ENCODE measurements around the gene FKBP9.
"Not testable (repeated sequence)": the region's sequence is repeated elsewhere in the genome, so short reads cannot be mapped to it uniquely, and the experiment has no call there.

Gene FKBP9

DNA sequence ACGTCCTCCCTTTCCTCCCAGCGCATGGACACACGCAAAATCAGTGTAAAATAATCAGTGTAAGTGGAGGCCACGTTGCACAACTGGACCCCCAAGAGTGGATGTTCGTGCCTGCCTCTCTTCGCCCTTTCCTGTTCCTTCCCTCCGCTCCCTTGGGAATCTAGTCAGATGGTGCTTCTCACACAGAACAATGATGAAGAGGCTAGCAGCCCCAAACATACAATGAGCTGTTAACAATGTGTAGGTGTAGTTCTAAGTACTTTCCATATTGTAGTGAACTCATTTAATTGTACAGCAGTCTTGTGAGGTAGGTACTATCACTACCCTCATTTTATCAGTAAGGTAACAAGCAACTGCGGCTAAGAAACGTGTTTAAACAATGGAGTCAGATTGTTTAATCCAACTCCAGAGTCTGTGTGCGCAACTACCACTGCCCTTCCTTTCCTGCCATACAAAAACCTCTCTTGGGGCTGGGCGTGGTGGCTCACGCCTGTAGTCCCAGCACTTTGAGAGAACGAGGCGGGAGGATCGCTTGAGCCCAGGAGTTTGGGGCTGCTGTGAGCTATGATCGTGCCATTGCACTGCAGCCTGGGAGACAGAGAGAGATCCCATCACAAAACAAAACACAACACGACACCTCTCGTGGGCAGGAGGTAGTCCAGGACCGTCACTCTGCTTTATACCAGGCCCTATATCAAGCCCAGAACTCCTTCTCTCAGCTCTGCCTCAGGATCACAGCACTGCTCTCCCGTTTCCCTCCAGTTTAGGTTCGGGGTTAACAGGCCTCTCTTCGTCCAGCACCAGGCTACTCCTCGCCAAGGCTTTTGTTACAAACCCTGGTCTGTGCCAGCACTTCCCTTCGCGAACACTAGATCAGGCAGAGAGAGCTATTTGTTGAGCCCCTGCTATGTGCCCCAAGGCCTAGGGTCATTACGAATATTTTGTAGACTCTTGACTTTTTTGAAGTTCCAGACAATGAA, 1.1 kb downstream of the FKBP9 start:
- peak; percentile 36 for DNase-seq

DNA sequence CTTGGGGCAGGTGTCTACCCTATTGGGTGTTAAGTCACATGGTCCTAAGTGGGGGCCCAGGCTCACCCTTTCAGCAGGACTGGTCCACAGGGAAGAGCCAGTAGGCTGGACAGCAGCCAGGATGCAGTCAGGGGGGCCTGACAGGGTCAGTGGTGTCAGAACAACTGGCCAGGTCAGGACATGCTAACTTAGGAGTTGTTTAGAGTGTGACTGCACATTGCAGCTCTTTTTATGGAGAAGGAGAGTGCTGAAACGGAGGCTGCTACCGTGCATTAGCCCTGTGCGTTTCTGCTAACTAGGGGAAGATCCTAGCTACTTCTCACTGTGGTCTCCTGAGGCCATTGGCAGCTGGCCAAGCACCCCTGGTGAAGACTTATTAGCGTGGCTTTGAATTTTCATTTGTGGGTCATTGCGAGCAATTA, 6.7 kb downstream of the FKBP9 start:
- peak; percentile 35 for DNase-seq

DNA sequence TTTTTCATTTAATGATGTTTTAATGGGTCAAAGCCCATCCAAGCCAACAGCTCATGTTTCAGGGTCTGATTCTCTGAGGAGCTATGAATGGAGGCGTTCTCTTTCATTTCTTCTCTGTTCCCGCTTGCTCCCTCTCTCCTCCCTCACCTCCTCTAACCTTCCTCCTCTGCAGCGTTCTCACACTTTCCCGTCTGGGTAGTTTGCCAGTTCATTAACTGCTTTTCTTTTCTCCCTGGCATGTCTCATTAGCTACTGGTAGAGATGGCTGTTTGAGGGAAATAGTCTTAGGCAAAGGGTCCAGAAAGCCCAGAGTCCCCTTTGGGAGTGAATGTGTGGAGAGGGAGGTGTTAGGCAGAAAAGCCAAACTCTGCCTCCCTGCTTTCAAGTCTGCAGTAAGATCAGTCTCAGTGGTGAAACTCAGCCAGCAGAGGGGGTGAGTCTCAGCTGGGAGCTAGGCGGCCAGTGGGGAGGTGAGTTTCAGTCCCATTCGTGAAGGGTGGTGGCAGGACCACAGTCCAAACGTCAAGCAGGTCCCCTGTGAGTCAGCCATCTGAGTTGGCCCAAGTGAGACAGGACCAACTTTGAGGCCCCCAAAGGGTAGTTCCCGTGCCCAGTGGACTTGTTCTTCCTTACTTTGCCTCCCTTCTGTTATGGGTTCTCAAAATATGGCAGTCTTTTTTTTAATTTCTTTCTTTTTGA, 7.4 kb downstream of the FKBP9 start:
- DNase-seq: peak; percentile 54

DNA sequence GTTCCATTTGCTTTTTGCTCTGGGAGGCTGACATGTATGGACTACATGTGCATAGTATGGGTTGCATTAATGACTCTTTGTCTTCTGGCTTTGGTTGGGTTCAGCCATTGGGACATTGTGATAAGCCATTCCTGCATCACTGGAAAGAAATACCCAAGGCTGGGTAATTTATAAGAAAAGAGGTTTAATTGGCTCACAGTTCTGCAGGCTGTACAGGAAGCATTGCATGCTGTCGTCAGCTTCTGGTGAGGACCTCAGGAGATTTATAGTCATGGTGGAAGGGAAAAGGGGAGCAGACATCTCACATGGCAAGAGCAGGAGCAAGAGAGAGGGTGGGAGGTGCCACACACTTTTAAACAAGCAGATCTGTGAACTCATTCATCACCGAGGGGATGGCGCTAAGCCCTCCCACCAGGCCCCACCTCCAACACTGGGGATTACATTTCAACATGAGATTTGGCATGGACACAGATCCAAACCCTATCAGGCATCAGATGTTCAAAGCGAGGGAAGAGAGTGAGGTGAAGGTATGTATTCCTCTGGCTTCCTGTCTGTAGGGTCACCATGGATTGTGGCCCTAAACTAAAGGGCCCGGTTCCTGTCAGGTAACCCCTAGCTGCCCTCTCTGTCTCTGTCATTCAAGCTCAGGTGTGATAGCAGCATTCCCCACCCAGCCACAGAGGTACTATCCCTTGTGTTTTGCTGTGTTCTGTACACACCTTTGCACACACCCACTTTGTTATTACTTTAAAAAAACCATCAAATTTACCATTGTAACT, 9.4 kb downstream of the FKBP9 start:
- DNase-seq: not testable (repeated sequence)

DNA sequence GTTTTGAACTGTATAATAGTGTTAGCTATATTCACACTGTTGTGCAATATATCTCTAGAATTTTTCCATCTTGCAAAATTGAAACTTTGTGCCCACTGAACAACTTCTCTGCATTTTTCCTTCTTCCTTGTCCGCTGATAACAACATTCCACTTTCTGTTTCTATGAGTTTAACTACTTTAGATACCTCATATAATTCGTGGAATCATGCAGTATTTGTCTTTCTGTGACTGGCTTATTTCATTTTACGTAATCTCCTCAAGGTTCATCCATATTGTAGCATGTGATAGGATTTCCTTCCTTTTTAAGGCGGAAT, 10.0 kb downstream of the FKBP9 start:
- DNase-seq: not testable (repeated sequence)

DNA sequence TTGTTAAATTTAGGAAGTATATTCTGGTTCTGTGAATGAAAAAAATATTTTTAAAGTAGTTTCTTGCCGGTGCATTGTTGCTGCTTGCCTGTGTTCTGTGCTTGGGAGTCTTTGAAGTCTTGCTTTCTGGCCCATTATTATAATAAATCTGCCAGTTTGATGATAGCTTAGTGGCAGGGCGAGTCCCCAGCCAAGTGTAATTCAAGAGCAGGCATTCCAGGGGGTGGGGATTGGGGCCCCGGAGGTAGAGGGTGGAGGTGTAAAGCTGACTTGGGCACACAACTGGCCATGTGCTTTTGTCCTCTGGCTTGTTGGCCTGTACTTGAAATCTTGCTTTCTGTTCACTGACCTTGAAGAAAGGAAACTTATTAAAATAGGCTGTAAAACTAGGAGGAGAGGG, 14.7 kb downstream of the FKBP9 start:
- not testable (repeated sequence) for DNase-seq

DNA sequence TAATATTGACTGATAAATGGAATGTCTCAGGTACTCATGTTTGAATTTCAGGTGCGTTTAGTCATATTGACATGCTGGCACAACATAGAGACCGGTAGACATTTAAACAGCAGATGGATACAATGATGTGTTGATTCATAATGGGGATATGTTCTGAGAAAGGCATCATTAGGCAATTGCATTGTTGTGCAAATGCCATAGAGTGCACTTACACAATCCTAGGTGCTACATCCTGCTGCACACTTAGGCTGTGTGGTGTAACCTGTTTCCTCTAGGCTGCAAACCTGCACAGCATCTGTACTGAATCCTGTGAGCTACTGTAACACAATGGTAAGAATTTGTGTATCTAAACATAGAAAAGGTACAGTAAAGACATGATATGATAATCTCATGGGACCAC, 19.9 kb downstream of the FKBP9 start:
- DNase-seq: not testable (repeated sequence)

DNA sequence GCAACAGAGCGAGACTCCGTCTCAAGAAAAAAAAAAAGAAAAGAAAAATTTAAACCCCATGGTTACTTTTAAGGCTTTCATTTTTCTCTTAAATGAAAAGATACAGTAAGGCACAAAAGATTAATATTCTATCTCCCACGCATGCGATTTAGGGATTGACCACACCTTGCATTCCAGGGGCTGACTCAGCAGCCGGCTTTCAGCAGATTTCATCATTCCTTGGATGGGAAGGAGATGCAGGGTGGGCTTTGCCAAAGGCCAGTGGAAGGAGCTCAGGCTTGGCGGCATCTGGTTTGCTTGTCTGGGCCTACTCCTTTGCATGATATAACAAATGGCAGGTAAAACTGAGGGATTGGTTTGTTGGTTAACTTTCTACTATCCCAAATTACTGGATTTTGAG, 22.0 kb downstream of the FKBP9 start:
- DNase-seq: not testable (repeated sequence)

DNA sequence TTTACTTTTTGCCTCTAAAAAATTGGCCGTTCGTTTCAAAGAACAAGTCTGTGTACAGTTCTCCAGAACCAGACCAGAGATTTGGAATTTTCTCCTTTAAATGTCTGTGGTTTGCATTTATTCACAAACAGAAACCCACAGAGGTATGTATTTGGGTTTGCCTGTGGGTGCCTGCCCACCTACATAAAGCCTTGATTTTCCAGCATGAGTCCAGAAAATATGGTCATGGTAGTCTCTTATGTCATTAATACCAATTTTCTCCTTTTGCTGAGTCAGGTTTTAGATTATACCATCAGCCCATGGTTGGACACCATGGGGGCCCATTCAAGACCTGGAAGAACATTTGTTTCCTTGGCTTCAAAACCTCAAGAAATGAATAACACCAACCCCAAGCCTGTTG, 22.7 kb downstream of the FKBP9 start:
- not testable (repeated sequence) for DNase-seq

DNA sequence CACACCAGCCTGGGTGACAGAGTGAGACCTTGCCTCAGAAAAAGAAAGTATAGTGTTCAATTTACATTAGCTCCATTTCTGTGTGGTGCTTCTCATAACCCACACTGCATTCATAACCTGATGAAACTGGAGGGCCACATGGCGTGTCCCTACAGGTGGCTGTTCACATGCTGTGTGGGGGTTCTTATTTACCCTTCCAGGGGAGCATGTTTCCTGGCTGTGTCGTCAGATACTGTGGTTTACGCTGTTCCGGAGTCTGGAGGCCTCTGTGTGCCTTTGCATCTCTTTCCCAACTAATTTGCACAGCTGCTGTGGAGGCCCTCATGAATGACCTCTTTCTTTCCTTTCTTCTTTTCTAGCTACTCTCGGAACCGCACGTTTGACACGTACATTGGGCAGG, 30.9 kb downstream of the FKBP9 start:
- not testable (repeated sequence) for DNase-seq

DNA sequence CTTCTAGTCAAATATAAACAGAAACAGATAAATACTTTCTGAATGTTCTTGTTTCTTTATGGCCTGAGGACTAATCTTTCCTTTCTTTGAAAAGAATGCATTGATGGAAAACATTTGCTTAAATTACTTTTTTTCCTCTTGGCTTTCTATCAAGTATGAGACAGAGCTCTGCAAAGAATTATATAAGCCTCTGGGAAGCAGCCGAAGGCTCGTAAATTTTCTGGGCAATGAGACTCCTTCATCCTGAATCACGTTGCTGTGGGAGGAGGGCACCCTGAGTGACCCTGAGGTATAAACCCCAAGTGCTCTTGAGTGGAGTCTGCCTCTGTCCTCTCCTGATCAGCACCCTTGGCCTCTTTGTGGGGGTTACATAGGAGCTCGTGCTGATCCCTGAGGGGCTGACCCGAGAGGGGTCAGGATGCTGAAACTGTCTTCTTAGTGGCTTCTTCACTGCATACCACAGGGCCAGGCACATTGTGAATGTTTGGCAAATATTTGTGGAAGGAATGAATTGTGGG, 33.9 kb downstream of the FKBP9 start:
- peak; percentile 27 for DNase-seq

DNA sequence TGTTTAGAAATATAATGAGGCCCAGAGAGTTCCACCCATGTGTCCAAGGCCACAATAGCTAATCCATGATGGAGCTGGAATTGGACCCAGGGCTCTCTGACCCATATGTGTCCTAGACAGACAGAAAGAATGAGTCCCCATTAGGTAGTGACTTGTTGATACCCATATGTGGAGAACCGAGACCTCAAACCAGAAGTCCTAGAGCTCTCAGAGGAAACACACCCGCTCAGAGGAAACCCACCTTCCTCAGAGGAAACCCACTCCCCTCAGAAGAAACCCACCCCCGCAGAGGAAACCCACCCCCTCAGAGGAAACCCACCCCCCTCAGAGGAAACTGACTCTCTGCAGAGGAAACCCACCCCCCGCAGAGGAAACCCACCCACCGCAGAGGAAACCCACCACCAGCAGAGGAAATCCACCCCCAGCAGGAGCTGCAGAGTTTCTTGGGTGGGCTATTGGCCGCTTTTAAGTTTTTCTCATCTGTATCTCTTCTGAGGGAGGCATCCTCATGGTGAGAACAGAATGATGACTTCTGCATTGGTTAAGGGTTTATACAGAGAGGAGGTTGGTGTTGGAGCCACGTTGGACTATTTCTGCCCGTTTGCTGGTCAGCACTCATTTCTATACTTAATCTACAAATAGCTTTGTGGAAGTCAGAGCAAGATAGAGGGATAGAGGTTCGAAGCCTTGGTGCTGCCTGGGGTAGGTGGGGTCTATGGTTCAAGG, 34.9 kb downstream of the FKBP9 start:
- not testable (repeated sequence) for DNase-seq

DNA sequence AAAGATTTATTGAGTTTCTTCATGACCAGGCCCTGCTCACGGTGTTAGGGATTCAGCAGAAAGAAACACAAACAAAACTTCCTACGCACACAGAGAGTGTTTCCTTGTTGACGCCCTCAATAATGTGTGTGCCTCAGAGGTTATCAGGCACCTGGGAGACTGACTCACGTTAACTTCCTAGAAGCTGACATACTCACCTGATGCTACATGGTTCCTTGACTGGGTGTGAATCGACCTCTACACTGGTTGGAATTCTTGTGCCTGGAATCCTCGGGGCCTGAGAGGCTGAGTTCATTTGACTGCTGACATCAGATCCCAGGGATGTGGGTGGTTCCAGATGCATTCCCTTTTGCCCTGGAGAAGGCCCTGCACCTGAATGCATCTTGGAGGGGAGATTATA, 35.5 kb downstream of the FKBP9 start:
- DNase-seq: not testable (repeated sequence)

DNA sequence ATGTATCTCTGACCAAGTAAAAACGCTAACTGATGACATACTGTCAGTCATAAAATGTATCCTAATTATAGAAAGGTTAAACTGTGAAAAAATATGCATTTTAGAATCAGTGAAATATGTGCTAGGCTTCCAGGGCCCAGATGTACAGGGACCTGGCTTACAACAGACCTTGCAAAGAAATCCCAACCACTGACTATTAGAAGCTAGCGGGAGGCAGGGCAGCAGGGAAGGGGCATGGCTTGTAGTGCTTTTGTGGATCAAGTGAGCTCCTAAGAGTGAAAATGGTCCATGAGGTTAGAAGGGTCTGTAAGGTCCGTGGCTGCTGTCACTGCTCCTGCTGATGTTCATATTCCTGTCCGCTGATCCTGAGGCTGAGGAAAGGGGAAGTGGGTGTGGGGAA, 40.7 kb downstream of the FKBP9 start:
- not testable (repeated sequence) for DNase-seq

DNA sequence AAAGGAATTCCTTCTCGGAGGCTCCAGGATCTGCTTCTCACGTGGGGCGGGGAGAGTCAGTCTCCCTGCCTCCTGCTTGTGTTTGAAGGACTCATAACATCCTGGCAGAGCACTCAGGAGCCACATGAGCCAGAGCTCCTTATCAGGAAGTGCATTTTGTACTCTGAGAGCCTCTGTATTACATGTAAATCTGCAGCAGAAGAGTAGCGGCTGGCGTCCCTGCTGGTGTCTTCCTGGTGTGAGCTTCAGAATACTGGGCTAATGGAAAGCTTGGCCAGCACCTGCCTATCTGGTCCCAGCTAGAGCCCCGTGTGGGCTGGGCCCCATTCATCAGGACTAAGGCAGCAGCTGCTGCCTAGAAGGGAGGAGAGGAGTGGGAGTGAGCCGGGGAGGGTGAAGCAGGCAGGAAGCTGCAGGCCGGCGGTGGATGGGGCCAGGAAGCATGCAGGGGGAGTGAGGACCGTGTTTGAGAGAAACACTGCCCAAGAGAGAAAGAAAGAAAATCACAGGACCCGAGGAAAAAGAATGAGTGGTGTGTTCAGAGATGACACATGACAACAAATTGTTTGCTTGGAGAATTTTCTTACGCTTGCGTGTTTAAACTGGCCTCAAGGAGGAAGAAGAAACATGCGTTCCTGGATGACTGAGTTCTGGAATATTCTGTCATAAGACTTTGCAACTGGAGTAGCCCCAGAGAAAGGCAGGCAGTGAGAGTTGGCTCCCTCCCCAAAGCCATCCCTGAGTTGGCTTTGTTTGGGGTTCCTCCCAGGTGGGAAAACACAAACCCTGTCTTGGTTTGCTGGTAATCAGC, 41.3 kb downstream of the FKBP9 start:
- peak; percentile 66 for DNase-seq

DNA sequence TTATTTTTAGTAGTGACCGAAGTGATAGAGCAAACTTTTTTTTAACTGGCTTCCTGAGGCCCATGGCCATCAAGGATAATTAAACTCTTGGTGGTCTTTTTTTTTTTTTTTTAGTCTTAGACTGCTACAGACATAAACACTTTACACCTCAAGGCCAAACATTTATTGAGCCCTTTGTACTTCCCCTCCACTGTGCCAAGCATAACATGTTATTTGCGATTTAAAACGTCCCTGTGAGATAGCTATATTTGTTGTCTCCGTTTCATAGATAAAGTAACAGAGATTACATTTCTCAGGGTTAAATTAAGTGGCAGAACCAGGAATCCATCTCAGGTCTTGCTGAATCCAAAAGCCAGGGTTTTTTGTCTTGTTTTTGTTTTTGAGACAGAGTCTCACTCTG, 42.1 kb downstream of the FKBP9 start:
- DNase-seq: not testable (repeated sequence)

DNA sequence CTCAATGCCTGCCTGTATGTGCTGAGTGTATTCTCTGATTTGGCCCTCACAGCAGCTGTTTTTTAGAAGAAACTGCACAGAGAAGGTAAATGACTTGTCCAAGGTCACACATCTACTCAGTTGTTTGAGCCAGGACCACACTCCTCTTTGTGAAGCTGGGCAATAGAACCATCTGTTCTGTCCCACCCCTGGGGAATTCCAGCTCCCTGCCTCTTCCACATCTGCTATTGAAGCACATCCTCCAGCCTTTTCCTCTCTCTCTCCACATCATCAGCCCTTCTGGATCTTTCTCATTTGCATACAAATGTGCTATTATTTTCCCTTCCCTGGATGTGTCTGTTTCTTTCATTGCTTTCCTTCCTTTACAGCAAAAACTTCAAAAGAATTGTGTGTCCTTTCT, 45.9 kb downstream of the FKBP9 start:
- DNase-seq: not testable (repeated sequence)

DNA sequence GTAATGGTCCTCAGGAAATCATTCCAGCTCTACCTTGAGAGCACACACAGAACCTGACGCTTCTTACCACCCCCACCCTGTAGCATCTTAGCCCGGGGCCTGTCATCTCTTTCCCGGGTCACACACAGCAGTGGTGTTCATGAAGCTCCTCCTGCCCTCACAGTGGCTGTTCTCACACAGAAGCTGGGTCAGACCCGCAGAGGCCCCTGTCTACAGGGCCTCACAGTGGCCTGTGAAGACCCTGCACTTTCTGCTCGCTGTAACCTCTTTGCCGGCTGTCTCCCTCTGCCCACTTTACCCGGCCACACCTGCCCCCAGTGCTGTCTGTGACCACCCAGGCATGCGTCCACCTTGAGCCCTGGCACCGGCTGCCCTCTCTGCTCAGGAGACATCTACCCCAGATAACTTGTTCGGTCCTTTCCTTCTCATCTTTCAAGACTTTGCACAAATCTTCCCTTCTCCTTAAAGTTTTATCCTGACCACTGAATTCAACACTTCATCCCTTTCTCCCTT, 46.9 kb downstream of the FKBP9 start:
- not testable (repeated sequence) for DNase-seq

DNA sequence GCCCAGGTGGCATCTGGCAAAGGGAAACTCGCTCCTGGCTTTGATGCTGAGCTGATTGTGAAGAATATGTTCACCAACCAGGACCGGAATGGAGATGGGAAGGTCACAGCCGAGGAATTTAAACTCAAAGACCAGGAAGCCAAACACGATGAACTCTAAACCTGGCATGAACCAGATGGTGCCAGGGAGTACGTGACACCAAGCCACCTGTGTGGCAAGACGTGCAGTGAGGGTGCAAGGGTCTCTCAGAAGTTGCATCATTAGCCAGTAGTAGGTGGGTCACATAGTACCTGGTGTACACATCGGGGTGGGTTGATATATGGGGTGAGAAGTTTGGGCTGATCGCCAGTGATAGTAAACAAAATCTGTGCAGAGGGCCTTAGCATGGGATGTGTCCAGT, 48.0 kb downstream of the FKBP9 start:
- DNase-seq: not testable (repeated sequence)

DNA sequence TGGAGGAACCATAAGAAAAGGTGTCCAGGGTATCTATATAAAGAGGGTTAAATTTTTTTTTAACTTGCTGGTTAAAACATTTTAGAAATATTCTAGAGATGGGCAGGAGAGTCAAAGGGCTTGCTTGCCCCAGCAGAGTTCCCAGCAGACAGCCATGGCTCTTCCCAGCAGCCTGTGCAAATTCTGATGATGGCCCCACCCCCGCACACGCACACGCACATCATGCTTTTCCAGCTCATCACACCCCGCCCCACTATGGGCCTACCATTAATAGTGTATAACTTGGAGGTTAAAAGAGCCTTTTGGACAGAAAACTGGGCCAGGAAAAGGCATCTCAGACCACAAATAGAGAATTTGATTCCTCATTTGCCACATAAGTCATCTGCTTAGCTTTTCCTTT, 48.5 kb downstream of the FKBP9 start:
- not testable (repeated sequence) for DNase-seq

DNA sequence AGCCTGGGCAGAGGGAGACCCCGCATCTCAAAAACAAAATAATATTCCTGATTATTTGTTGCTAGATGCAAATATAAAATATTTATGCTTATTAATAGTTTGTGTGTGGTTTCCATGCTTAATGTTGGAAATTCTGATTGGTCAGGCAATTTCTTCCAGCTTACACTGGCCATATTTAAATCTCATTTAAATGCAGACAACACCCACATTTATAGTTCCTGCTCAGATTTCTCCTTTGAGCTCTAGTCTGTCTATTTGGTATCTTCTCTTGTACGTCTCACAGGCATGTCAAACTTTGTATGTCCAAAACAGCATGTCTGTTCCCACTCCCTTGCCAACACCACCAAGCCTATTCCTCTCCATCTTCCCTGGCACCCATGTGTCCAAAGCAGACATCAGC, 52.5 kb downstream of the FKBP9 start:
- no peak for DNase-seq
